Hepatocyte (in vitro differentiated cells): ENCODE data around the gene PLSCR2. TPM values are rescaled to one million over a fixed set of nuclear protein-coding genes. Genes with fewer than 3 reads are reported as not detected.
"Not testable (repeated sequence)": the region's sequence is repeated elsewhere in the genome, so short reads cannot be mapped to it uniquely, and the experiment has no call there.

Experiments
- DNase-seq: peaks from one replicate; pipeline ENCODE4 v3.0.0-alpha.2; 2016; ENCODE audit warnings: low spot score
- H2AFZ ChIP-seq: fragments of 200-600 bp; sonication (generic); 2 replicates; pipeline ENCODE4 v1.6.0; 2016; ENCODE audit warnings: antibody characterized with exemption, mild to moderate bottlenecking
- H3K27ac ChIP-seq: fragments of 200-600 bp; sonication (generic); 2 replicates; pipeline ENCODE4 v1.5.1; 2016; ENCODE audit warnings: mild to moderate bottlenecking
- H3K27me3 ChIP-seq: fragments of 200-600 bp; sonication (generic); 2 replicates; pipeline ENCODE4 v1.6.1; 2016
- H3K36me3 ChIP-seq: fragments of 200-600 bp; sonication (generic); replicated peaks from 2 replicates; pipeline ENCODE4 v1.5.1; 2016; ENCODE audit warnings: low read depth; ENCODE audit not compliant: insufficient read depth
- H3K4me1 ChIP-seq: fragments of 200-600 bp; sonication (generic); 2 replicates; pipeline ENCODE4 v1.5.1; 2016; ENCODE audit warnings: mild to moderate bottlenecking, moderate library complexity; ENCODE audit not compliant: insufficient read depth
- H3K4me2 ChIP-seq: fragments of 200-600 bp; sonication (generic); 2 replicates; pipeline ENCODE4 v1.6.0; 2016
- H3K4me3 ChIP-seq: fragments of 200-600 bp; sonication (generic); 2 replicates; pipeline ENCODE4 v1.5.1; 2016; ENCODE audit warnings: mild to moderate bottlenecking
- H3K79me2 ChIP-seq: fragments of 200-600 bp; sonication (generic); 2 replicates; pipeline ENCODE4 v1.6.0; 2017; ENCODE audit warnings: mild to moderate bottlenecking
- H3K9me2 ChIP-seq: fragments of 200-600 bp; sonication (generic); replicated peaks from 2 replicates; pipeline ENCODE4 v1.6.0; 2017; ENCODE audit warnings: mild to moderate bottlenecking; ENCODE audit not compliant: insufficient read depth
- H3K9me3 ChIP-seq: fragments of 200-600 bp; sonication (generic); 2 replicates; pipeline ENCODE4 v1.5.1; 2016; ENCODE audit warnings: low read depth, mild to moderate bottlenecking
- H4K20me1 ChIP-seq: fragments of 200-600 bp; sonication (generic); 2 replicates; pipeline ENCODE4 v1.6.0; 2016; ENCODE audit warnings: mild to moderate bottlenecking; ENCODE audit not compliant: insufficient read depth, poor library complexity, severe bottlenecking
- CTCF ChIP-seq: fragments of 200-600 bp; sonication (generic); IDR thresholded peaks from 2 replicates; pipeline ENCODE4 v1.5.1; 2016; ENCODE audit warnings: antibody characterized with exemption, mild to moderate bottlenecking; ENCODE audit not compliant: poor library complexity
- EZH2 ChIP-seq: fragments of 200-600 bp; sonication (generic); IDR thresholded peaks from 2 replicates; pipeline ENCODE4 v1.6.1; 2016; ENCODE audit warnings: antibody characterized with exemption, mild to moderate bottlenecking, borderline replicate concordance
- EZH2phosphoT487 ChIP-seq: fragments of 200-600 bp; sonication (generic); IDR thresholded peaks from one replicate; pipeline ENCODE4 v1.6.1; 2018; ENCODE audit warnings: antibody characterized with exemption, mild to moderate bottlenecking, low read depth, moderate library complexity; ENCODE audit not compliant: unreplicated experiment, severe bottlenecking
- WGBS: methylation state at CpG from one replicate; pipeline ENCODE4 v1.1.6; 2016; ENCODE audit warnings: low lambda C conversion rate; ENCODE audit errors: missing lambda C conversion rate; 5-methylcytosine and 5-hydroxymethylcytosine counted together
- polyA plus RNA-seq: library from polyadenylated mRNA; unstranded; fragments of >200 nt; fragmentation: Nextera tagmentation; extraction: Ambion mirVana; gene quantifications from 2 replicates; pipeline ENCODE4 v1.2.1, GENCODE V29; 2016
- total RNA-seq: library from RNA; depleted of rRNA; stranded (reverse); fragments of >200 nt; gene quantifications from 2 replicates; pipeline ENCODE4 v1.2.3, GENCODE V29; 2014

The PLSCR2 gene
- total and polyA plus RNA-seq, 2 experiments from 2014 or later: not detected

- Histone ChIP-seq H3K4me3 (no peak overlapping the region), H3K27ac (no peak overlapping the region), H3K4me2 (no peak overlapping the region), H3K4me1 (peaks cover 4% of the 10 kb centered on the region), H4K20me1 (no peaks in the 10 kb centered on the region), H3K27me3 (no peaks in the 10 kb centered on the region), H3K9me2 (no peaks in the 10 kb centered on the region), H3K9me3 (no peaks in the 10 kb centered on the region), H3K79me2 (no peaks in the 10 kb centered on the region), H2AFZ (peak overlapping the region; percentile 6), H3K36me3 (no peaks in the 10 kb centered on the region)
- 84% methylated on average over 5 of the region's 5 CpGs for WGBS
- no peak for DNase-seq
- TF ChIP-seq EZH2phosphoT487 (no peak), CTCF (no peak), EZH2 (no peak)
Observed at GRCh38 chr3:146421819-146422759, 47.3 kb downstream of the PLSCR2 start.

- Histone ChIP-seq H3K4me2 (no peak overlapping the region), H3K4me1 (no peaks in the 10 kb centered on the region), H4K20me1 (no peaks in the 10 kb centered on the region), H3K79me2 (no peaks in the 10 kb centered on the region), H3K27me3 (no peaks in the 10 kb centered on the region), H3K27ac (no peak overlapping the region), H3K36me3 (no peaks in the 10 kb centered on the region), H3K9me3 (no peaks in the 10 kb centered on the region), H2AFZ (no peak overlapping the region), H3K9me2 (no peaks in the 10 kb centered on the region), H3K4me3 (no peak overlapping the region)
- WGBS: 57% methylated on average over 2 of the region's 2 CpGs
- DNase-seq: no peak
- TF ChIP-seq EZH2 (no peak), CTCF (no peak), EZH2phosphoT487 (no peak)
Observed at GRCh38 chr3:146416366-146416765, 53.0 kb downstream of the PLSCR2 start.

- H3K27me3 ChIP-seq: no peaks in the 10 kb centered on the region
- no peaks in the 10 kb centered on the region for H3K9me2 ChIP-seq
- H3K4me1 ChIP-seq: no peaks in the 10 kb centered on the region
- no peaks in the 10 kb centered on the region for H3K9me3 ChIP-seq
- H3K4me2 ChIP-seq: no peak overlapping the region
- H4K20me1 ChIP-seq: no peaks in the 10 kb centered on the region
- H2AFZ ChIP-seq: no peak overlapping the region
- 67% methylated on average over 1 of the region's 1 CpG for WGBS
- TF ChIP-seq EZH2phosphoT487: no peak
- no peaks in the 10 kb centered on the region for H3K79me2 ChIP-seq
- H3K27ac ChIP-seq: no peak overlapping the region
- no peak for DNase-seq
- H3K4me3 ChIP-seq: no peak overlapping the region
- H3K36me3 ChIP-seq: no peaks in the 10 kb centered on the region
Observed at GRCh38 chr3:146414010-146414409, 55.4 kb downstream of the PLSCR2 start.

DNA sequence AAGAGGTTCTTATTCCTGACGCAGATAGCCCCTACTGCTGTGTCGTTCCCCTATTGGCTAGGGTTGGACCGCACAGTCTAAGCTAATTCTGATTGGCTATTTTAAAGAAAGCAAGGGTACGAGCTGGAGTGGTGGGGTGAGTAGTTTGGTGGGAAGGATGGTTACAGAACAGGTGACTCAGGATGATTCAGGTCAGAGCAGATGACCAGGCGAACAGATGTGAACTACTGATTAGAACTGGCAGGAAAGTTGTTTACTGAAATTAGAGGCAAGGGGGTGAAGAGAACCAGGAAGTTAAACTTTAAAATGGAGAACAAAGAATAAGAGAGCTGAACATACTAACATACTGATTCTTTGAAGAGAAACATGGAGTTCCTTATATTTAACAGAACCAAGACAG lies 56.6 kb downstream of the PLSCR2 start:
- not testable (repeated sequence) for H2AFZ ChIP-seq, H3K9me2 ChIP-seq, H3K27me3 ChIP-seq, H3K36me3 ChIP-seq, H3K79me2 ChIP-seq, H3K4me1 ChIP-seq, DNase-seq, H3K4me2 ChIP-seq, H3K9me3 ChIP-seq, H4K20me1 ChIP-seq, H3K27ac ChIP-seq, H3K4me3 ChIP-seq
- WGBS: 93% methylated on average over 5 of the region's 5 CpGs
